HEK293T (cell line): ENCODE measurements around the gene SERPINE1.

Source experiments
- BHLHE40 ChIP-seq: fragments of 450-650 bp; IDR thresholded peaks from 2 replicates; pipeline ENCODE4 v1.6.1; 2016; ENCODE audit warnings: mild to moderate bottlenecking, moderate library complexity, borderline replicate concordance
- CTBP1 ChIP-seq: fragments of 450-650 bp; IDR thresholded peaks from 2 replicates; pipeline ENCODE4 v1.6.1; 2016; ENCODE audit warnings: borderline replicate concordance
- FOXA1 ChIP-seq: fragments of 450-650 bp; IDR thresholded peaks from 2 replicates; pipeline ENCODE4 v1.6.1; 2016; ENCODE audit warnings: mild to moderate bottlenecking
- FOXM1 ChIP-seq: fragments of 450-650 bp; IDR thresholded peaks from 2 replicates; pipeline ENCODE4 v1.6.1; 2017; ENCODE audit warnings: mild to moderate bottlenecking, borderline replicate concordance
- HDGF ChIP-seq: fragments of 450-650 bp; IDR thresholded peaks from 2 replicates; pipeline ENCODE4 v1.6.1; 2017; ENCODE audit warnings: antibody characterized with exemption, borderline replicate concordance
- L3MBTL2 ChIP-seq: fragments of 450-650 bp; conservative IDR thresholded peaks from 2 replicates; pipeline ENCODE4 v1.6.1; 2016; ENCODE audit warnings: mild to moderate bottlenecking
- SP1 ChIP-seq: fragments of 450-650 bp; IDR thresholded peaks from 2 replicates; pipeline ENCODE4 v1.6.1; 2017
- SUZ12 ChIP-seq: fragments of 450-650 bp; IDR thresholded peaks from 2 replicates; pipeline ENCODE4 v1.6.1; 2016; ENCODE audit warnings: mild to moderate bottlenecking
- TARDBP ChIP-seq: fragments of 450-650 bp; IDR thresholded peaks from 2 replicates; pipeline ENCODE4 v1.6.1; 2016
- ZNF384 ChIP-seq: fragments of 450-650 bp; IDR thresholded peaks from 2 replicates; pipeline ENCODE4 v1.6.1; 2016

- no peak for TF ChIP-seq FOXM1
- TF ChIP-seq CTBP1: no peak
- TF ChIP-seq SP1: no peak
- no peak for TF ChIP-seq BHLHE40
- no peak for TF ChIP-seq FOXA1
- no peak for TF ChIP-seq SUZ12
- TF ChIP-seq ZNF384: no peak
- TF ChIP-seq HDGF: no peak
- no peak for TF ChIP-seq L3MBTL2
- TF ChIP-seq TARDBP: no peak
These were observed 6.9 kb downstream of the SERPINE1 start for GRCh38 chr7:101133621-101134398.
